ENCODE data around the gene IGFBP7.

GRCh38 chr4:57023104-57023503 lies 87.1 kb downstream of the IGFBP7 start:
- no peak for TF ChIP-seq POLR2A (IDR thresholded peaks at IDR 0.05)
- TF ChIP-seq, protein P1, sequence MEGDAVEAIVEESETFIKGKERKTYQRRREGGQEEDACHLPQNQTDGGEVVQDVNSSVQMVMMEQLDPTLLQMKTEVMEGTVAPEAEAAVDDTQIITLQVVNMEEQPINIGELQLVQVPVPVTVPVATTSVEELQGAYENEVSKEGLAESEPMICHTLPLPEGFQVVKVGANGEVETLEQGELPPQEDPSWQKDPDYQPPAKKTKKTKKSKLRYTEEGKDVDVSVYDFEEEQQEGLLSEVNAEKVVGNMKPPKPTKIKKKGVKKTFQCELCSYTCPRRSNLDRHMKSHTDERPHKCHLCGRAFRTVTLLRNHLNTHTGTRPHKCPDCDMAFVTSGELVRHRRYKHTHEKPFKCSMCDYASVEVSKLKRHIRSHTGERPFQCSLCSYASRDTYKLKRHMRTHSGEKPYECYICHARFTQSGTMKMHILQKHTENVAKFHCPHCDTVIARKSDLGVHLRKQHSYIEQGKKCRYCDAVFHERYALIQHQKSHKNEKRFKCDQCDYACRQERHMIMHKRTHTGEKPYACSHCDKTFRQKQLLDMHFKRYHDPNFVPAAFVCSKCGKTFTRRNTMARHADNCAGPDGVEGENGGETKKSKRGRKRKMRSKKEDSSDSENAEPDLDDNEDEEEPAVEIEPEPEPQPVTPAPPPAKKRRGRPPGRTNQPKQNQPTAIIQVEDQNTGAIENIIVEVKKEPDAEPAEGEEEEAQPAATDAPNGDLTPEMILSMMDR (IDR thresholded peaks at IDR 0.05), result no peak

Data from vagina (tissue), 2 donors.